ENCODE data around the gene ACAP3.

DNA sequence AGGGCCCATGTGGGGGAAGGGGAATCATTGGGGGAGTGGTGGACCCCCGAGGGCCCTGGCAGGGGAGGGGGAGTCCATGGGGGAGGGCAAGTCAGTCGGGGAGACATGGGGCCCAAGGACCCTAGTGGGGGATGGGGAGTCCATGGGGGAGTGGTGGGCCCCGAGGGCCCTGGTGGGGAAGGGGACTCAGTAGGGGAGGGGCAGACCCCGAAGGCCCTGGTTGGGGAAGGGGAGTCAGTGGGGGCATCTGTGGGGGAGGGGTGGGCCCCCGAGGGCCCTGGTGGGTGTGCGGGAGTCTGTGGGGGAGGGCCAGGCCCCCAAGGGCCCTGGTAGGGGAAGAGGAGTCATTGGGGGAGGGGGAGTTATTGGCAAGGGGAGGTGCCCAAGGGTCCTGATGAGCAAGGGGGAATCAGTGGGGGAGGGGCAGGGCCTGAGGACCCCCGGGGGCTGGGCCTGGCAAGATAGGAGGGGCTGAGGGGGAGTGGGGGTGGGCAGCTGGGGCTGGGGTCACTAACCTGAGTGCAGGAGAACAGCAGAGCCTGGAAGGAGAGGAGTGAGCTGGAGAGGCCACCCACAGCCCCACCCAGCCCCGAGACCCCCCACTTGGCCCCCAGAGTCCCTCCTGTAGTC lies 48.6 kb upstream of the ACAP3 start:
- TF ChIP-seq GATA3 (IDR thresholded peaks at IDR 0.05; ENCODE audit: low read depth, low read length) = no peak
- no peak for TF ChIP-seq GATA2 (IDR thresholded peaks at IDR 0.05; ENCODE audit: low read depth, low read length)
